Inferior parietal cortex (tissue), 1 donor: Measurements from ENCODE around the gene METRN.
"Not testable (repeated sequence)": the region's sequence is repeated elsewhere in the genome, so short reads cannot be mapped to it uniquely, and the experiment has no call there.

Source experiments
- DNase-seq: peaks from one replicate; pipeline ENCODE4 v3.0.0-alpha.2; 2016; ENCODE audit errors: extremely low spot score

Gene METRN

GRCh38 chr16:734981-735881, 20.3 kb downstream of the METRN start:
- DNase-seq = no peak

GRCh38 chr16:735982-736453, 21.1 kb downstream of the METRN start:
- DNase-seq = no peak

- DNase-seq = no peak
Observed at GRCh38 chr16:736936-737481, 22.1 kb downstream of the METRN start.

- no peak for DNase-seq
Observed at GRCh38 chr16:739560-740458, 24.9 kb downstream of the METRN start.

GRCh38 chr16:740459-740763, 25.5 kb downstream of the METRN start:
- no peak for DNase-seq

DNA sequence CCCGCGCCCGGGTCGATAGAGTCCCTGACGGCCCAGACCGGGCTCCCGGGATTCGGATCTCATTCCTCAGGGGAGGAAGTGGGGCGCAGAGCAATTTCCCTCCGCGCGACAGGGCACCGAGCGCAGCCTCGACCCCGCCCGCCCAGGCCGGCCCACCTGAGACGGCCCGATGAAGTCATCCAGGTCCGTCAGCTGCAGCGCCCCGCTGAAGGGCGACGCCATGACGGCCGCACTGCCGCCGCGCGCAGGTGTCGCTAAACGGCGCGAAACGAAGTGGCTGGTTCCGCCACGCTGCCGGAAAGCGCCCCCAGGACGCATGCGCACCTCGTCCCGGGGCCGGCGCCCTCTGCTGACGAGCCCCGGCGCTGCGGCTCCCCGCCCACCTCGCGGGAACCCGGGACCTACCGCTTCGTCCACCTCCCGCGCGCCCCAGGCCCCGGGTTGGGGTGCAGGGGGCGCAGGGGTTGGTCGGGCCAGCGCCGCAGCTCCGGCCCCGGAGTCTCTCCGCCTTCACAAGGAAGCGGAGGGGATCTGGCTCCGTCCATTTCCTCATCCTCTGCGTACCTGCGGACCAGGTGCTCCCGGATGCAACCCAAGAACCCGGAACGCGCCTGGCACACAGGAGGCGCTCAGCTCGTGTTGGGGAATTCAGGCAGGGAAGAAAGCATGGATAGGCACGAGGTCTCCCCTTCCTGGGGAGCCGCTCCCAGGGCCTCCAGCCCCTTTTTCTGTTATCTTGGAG, 26.0 kb downstream of the METRN start, which contains the start of gene CIAO3:
Gene CIAO3, minus strand, starts transcription at position 234 of the 742 bp plus-strand sequence. Its CDS starts 12 bp downstream, at position 222.
- peak; percentile 83 for DNase-seq

- DNase-seq = no peak
Observed at GRCh38 chr16:741986-742629, 27.2 kb downstream of the METRN start.

GRCh38 chr16:742894-743293, 28.0 kb downstream of the METRN start:
- DNase-seq = not testable (repeated sequence)

GRCh38 chr16:743794-744500, 29.0 kb downstream of the METRN start:
- DNase-seq = no peak

DNA sequence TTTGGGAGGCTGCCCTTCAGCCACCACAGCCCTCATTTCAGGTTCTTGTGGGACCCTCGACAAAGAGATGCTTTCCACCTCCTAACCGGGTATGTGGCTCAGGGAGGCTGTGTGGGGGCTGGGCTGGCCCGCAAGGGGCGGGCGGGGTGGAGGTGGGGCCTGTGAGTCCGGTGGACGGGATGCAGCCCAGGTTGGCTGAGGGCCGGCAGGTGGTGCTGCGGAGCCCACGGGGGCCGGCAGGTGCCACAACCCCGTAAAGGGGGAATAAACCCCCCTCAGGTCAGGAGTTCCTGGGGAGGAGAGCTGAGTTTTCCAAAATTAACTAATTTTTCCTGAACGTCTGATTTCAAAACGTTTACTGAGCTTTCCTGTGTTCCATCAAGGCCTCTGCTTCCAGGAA, 30.8 kb downstream of the METRN start:
- DNase-seq = no peak

DNA sequence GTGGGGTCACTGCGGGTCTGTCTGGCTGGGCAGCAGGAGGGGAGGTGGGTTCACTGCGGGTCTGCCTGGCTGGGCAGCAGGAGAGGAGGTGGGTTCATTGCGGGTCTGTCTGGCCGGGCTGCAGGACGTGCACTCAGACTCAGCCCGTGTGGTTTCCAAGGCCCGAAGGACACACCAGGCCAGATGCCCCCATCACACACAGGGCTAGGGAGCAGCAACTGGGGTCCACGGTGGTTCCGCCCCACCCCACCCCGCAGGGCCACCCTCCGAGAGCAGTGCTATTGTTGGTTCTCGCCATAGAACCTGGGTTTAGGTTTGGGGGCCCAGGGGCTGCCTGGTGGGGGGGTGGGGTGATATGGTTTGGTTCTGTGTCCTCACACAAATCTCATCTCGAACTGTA, 31.7 kb downstream of the METRN start:
- no peak for DNase-seq

DNA sequence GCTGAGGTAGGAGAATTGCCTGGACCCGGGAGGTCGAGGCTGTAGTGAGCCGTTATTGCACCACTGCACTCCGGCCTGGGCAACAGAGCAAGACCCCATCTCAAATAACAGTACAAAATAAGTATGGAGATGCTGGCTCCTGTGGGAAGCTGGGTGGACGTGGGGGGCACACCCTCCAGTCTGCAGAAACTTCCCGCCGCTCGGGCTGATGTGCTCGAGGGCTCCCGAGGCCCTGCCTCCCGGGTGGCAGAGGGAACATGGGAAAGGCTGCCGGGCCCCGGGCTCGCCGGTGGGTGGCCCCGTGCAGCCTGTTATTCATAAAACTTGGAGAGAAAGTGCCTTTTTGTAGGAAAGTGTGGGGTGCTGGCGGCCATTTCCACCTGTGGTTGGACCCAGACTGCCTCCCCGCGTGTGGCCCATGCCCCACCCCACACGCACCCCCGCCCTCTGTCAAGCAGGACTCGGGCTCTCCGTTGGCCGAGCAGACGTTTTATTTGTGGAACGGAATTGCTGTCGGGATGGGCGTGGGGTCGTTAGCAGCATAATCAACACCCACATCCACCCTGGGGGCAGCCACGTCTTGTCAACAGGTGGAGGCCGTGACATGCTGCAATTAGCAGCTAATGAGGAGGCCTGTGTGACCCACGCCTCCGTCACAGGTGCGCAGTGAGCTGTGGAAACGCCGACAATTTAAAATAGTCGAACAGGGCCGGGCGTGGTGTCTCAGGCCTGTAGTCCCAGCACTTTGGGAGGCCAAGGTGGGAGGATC, 33.2 kb downstream of the METRN start:
- no peak for DNase-seq

DNA sequence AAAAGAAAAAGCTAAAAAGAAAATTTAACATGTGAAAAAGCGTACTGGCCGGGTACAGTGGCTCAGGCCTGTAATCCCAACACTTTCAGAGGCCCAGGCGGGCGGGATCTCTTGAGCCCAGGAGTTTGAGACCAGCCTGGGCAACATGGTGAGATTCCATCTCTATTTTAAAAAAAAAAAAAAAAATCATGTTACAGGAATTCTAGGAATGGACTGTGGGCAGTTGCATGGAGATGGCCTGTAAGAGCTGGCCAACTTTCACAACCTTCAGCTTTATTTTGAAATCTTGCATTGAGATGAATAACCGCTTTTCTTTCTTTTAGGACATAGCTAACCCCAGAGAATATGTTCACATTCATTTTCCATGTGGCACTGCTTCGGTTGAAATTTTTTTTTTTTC, 34.1 kb downstream of the METRN start:
- no peak for DNase-seq

DNA sequence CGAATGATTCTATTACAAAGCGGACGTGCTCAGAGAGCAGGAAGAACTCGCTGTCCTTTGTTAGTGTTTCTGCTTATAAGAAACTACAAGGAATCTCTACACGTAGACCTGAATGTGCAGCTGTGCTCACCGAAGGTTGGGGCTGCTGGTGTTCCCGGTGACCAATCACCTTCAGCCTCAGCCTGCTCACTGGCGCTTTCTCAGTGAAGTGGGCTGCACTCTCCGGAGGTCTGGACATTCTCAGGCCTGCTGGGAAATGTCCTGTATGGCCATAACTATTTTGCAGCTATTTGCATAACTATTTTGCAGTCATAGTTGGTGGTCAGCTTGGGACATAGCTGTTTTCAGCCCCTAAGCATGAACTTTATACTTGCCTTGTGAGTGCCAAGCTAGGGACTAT, 35.6 kb downstream of the METRN start:
- DNase-seq = no peak

DNA sequence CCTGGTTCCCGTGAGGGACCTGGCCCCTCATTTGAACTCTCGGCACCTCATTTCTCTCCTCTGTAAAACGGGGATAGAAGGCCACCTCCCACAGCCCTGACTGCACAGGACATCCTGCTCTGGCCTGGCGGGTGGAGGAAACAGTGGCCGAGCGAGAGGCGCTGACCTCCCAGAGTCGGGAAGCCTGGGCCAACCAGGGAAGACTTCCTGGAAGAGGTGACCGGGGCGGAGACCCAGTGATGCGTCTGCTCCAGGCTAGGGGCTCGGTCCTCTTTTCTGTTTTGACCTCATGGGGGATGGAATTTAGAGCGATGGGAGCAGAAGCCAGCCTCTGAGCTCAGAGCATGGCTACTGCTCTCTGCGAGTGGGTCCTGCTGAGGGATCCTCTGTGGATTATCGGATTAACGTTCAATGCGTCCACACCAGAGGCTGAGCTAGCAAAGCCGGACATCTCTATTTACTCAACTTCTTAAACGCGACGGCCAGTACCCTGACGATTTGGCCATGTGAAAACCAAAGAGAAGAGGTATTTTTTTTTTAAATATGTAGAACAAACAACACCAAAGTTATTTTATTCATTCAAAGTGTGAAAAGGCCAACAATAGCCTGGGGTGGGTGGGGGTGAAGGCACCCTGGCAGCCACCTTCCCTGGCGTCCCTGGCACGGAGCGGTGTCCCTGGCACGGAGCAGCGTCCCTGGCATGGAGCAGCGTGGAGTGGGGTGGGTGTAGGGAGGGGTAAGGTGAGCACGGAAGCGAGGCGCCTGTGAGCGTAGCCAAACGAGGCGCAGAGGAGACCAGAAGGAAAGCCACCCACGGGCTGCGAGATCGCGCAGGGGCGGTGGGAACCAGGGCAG, 36.5 kb downstream of the METRN start:
- no peak for DNase-seq

- DNase-seq = no peak
Observed at GRCh38 chr16:752007-752312, 37.0 kb downstream of the METRN start.

DNA sequence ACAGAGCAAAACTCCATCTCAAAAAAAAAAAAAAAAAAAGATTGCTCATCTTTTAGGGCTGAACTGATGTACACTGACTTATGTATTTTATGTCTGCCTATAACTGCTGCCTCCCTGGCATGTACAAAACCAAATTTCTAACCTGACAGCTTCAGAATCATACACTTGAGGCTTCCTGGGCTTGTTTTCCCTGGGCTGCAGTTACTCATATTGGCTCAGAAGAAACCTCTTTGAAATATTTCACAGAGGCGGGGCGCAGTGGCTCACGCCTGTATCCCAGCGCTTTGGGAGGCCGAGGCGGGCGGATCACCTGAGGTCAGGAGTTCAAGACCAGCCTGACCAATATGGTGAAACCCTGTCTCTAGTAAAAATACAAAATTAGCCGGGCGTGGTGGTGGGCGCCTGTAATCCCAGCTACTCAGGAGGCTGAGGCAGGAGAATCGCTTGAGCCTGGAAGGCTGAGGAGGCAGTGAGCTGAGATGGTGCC, 39.2 kb downstream of the METRN start:
- not testable (repeated sequence) for DNase-seq

- no peak for DNase-seq
Observed at GRCh38 chr16:754656-755055, 39.7 kb downstream of the METRN start.

GRCh38 chr16:756428-756827, 41.5 kb downstream of the METRN start:
- no peak for DNase-seq
